Measurements from ENCODE around the gene FSD2. TPM values are rescaled to one million over a fixed set of nuclear protein-coding genes. Genes with fewer than 3 reads are reported as not detected.
"Not testable (repeated sequence)": the region's sequence is repeated elsewhere in the genome, so short reads cannot be mapped to it uniquely, and the experiment has no call there.

Gene FSD2
- total and polyA plus RNA-seq, 2 experiments from 2014 or later: 0.18 TPM; not detected in 1

DNA sequence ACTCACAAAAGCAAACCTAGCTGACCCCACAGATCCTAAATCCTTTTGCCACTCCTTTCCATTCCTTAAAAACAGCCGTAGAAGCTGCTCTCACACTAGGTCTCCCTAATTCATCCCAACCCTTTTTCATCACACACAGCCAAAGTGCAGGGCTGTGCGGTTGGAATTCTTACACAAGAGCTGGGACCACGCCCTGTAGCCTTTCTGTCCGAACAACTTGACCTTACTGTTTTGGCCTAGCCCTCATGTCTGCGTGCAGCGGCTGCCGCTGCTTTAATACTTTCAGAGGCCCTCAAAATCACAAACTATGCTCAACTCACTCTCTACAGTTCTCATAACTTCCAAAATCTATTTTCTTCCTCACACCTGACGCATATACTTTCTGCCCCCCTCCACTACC lies 100.0 kb downstream of the FSD2 start:
- H3K4me3 ChIP-seq; H3K4me1 Mint-ChIP-seq; DNase-seq (ENCODE audit: low spot score); H3K27me3 Mint-ChIP-seq (ENCODE audit: insufficient read depth, low read depth, poor library complexity); H3K4me3 Mint-ChIP-seq; H3K36me3 Mint-ChIP-seq (ENCODE audit: low read depth); ATAC-seq; H3K4me2 ChIP-seq; H3K27ac Mint-ChIP-seq; H3F3A ChIP-seq (replicated peaks; ENCODE audit: low read depth); H3K27me3 ChIP-seq (ENCODE audit: insufficient read depth); H4K20me1 ChIP-seq (replicated peaks; ENCODE audit: insufficient read depth); H3K36me3 ChIP-seq (ENCODE audit: insufficient read depth); H3K27ac ChIP-seq (ENCODE audit: low read depth); H3K9me3 Mint-ChIP-seq; H2AFZ ChIP-seq: not testable (repeated sequence)
- H3K79me2 ChIP-seq (replicated peaks; ENCODE audit: insufficient read depth): peaks cover 51% of the 10 kb centered on the region
- H3K4me1 ChIP-seq (ENCODE audit: insufficient read depth): peaks cover 25% of the 10 kb centered on the region
- H3K9me2 ChIP-seq (ENCODE audit: insufficient read depth): 0 out of 2 replicates have a peak, but pooled peaks cover 12% of the 10 kb centered on the region

Other genes starting within 250 kb of the FSD2 start
- gene CPEB1, start 158.7 kb downstream of the FSD2 start, total RNA-seq (2014; rRNA removed; shearing (Covaris generic)): 7.0 and 9.4 TPM in 2 replicates
- gene CPEB1, start 158.7 kb downstream of the FSD2 start, polyA plus RNA-seq (2016; fragmentation: Nextera tagmentation; extraction: Ambion mirVana): 4.1 and 5.2 TPM in 2 replicates
- 14.0 and 19.2 TPM in 2 replicates for gene AP3B2, start 96.2 kb downstream of the FSD2 start, total RNA-seq (2014; rRNA removed; shearing (Covaris generic))
- 9.5 and 9.8 TPM in 2 replicates for gene AP3B2, start 96.2 kb downstream of the FSD2 start, polyA plus RNA-seq (2016; fragmentation: Nextera tagmentation; extraction: Ambion mirVana)
- 2.2 and 8.3 TPM in 2 replicates for gene WHAMM, start 3.6 kb upstream of the FSD2 start, total RNA-seq (2014; rRNA removed; shearing (Covaris generic))
- 4.1 and 4.2 TPM in 2 replicates for gene WHAMM, start 3.6 kb upstream of the FSD2 start, polyA plus RNA-seq (2016; fragmentation: Nextera tagmentation; extraction: Ambion mirVana)
- 23.9 and 30.9 TPM in 2 replicates for gene HOMER2, start 146.7 kb upstream of the FSD2 start, total RNA-seq (2014; rRNA removed; shearing (Covaris generic))
- 9.2 and 10.8 TPM in 2 replicates for gene HOMER2, start 146.7 kb upstream of the FSD2 start, polyA plus RNA-seq (2016; fragmentation: Nextera tagmentation; extraction: Ambion mirVana)
- gene RAMAC, start 180.1 kb upstream of the FSD2 start, total RNA-seq (2014; rRNA removed; shearing (Covaris generic)): 27.4 and 29.2 TPM in 2 replicates
- 50.7 and 58.6 TPM in 2 replicates for gene RAMAC, start 180.1 kb upstream of the FSD2 start, polyA plus RNA-seq (2016; fragmentation: Nextera tagmentation; extraction: Ambion mirVana)
- gene C15orf40, start 205.6 kb upstream of the FSD2 start, total RNA-seq (2014; rRNA removed; shearing (Covaris generic)): 4.0 and 7.3 TPM in 2 replicates
- gene C15orf40, start 205.6 kb upstream of the FSD2 start, polyA plus RNA-seq (2016; fragmentation: Nextera tagmentation; extraction: Ambion mirVana): 22.1 and 26.3 TPM in 2 replicates

Measured in GM23338 (cell line).